ENCODE measurements around the gene CENPA.

- TF ChIP-seq ZNF274 (CRISPR knock-in tag; IDR thresholded peaks at IDR 0.05) = no peak
- no peak for TF ChIP-seq YEATS4 (CRISPR knock-in tag; IDR thresholded peaks at IDR 0.05; ENCODE audit: borderline replicate concordance)
- no peak for TF ChIP-seq ZNF354B (CRISPR knock-in tag; IDR thresholded peaks at IDR 0.05)
- TF ChIP-seq POLR2AphosphoS5 (IDR thresholded peaks at IDR 0.05; ENCODE audit: low read depth, low read length) = no peak
- no peak for TF ChIP-seq TCF12 (IDR thresholded peaks at IDR 0.05)
- no peak for TF ChIP-seq TCF12 (CRISPR knock-in tag; IDR thresholded peaks at IDR 0.05)
- TF ChIP-seq SIN3A (IDR thresholded peaks at IDR 0.05; ENCODE audit: borderline replicate concordance, low read depth, low read length) = no peak
- TF ChIP-seq, protein P1, sequence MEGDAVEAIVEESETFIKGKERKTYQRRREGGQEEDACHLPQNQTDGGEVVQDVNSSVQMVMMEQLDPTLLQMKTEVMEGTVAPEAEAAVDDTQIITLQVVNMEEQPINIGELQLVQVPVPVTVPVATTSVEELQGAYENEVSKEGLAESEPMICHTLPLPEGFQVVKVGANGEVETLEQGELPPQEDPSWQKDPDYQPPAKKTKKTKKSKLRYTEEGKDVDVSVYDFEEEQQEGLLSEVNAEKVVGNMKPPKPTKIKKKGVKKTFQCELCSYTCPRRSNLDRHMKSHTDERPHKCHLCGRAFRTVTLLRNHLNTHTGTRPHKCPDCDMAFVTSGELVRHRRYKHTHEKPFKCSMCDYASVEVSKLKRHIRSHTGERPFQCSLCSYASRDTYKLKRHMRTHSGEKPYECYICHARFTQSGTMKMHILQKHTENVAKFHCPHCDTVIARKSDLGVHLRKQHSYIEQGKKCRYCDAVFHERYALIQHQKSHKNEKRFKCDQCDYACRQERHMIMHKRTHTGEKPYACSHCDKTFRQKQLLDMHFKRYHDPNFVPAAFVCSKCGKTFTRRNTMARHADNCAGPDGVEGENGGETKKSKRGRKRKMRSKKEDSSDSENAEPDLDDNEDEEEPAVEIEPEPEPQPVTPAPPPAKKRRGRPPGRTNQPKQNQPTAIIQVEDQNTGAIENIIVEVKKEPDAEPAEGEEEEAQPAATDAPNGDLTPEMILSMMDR (CRISPR knock-in tag; IDR thresholded peaks at IDR 0.05) = no peak
These were observed 17.9 kb upstream of the CENPA start for GRCh38 chr2:26767894-26768487.

Measured in HepG2 (cell line).